HepG2 (cell line): ENCODE results near the gene HBS1L. TPM values are rescaled to one million over a fixed set of nuclear protein-coding genes. Genes with fewer than 3 reads are reported as not detected.

Experiments
- AKNA ChIP-seq: sonication (generic); formaldehyde crosslinking; IDR thresholded peaks from 2 replicates; pipeline ENCODE4 v1.4.0; 2020; ENCODE audit warnings: missing genetic modification reagents, borderline replicate concordance
- CC2D1A ChIP-seq: sonication (generic); formaldehyde crosslinking; IDR thresholded peaks from 2 replicates; pipeline ENCODE4 v1.8.1; 2023; ENCODE audit warnings: mild to moderate bottlenecking, missing genetic modification reagents
- DR1 ChIP-seq: sonication (generic); formaldehyde crosslinking; IDR thresholded peaks from 2 replicates; pipeline ENCODE4 v1.8.0; 2021; ENCODE audit warnings: mild to moderate bottlenecking, missing genetic modification reagents, inconsistent platforms
- E2F2 ChIP-seq: sonication (generic); formaldehyde crosslinking; IDR thresholded peaks from 2 replicates; pipeline ENCODE4 v1.4.0; 2020; ENCODE audit warnings: missing genetic modification reagents, borderline replicate concordance
- EZH2 ChIP-seq: conservative IDR thresholded peaks from 2 replicates; pipeline ENCODE4 v1.6.1; 2012; ENCODE audit warnings: mild to moderate bottlenecking, low read depth, low read length, moderate library complexity
- FOXJ3 ChIP-seq: sonication (generic); formaldehyde crosslinking; IDR thresholded peaks from 2 replicates; pipeline ENCODE4 v1.4.0; 2020; ENCODE audit warnings: missing genetic modification reagents, mild to moderate bottlenecking, borderline replicate concordance
- HOXA3 ChIP-seq: sonication (generic); formaldehyde crosslinking; IDR thresholded peaks from 2 replicates; pipeline ENCODE4 v1.5.0; 2020; ENCODE audit warnings: missing genetic modification reagents
- IRF1 ChIP-seq: sonication (generic); formaldehyde crosslinking; IDR thresholded peaks from 2 replicates; pipeline ENCODE4 v1.4.0; 2020; ENCODE audit warnings: low read depth, mild to moderate bottlenecking, missing genetic modification reagents
- MTF2 ChIP-seq: sonication (generic); formaldehyde crosslinking; IDR thresholded peaks from 2 replicates; pipeline ENCODE4 v1.5.0; 2020; ENCODE audit warnings: missing genetic modification reagents, borderline replicate concordance
- PATZ1 ChIP-seq: sonication (generic); formaldehyde crosslinking; IDR thresholded peaks from 2 replicates; pipeline ENCODE4 v1.4.0; 2020; ENCODE audit warnings: missing genetic modification reagents
- TEF ChIP-seq: sonication (generic); formaldehyde crosslinking; IDR thresholded peaks from 2 replicates; pipeline ENCODE4 v1.5.0; 2020; ENCODE audit warnings: missing genetic modification reagents
- ZFP36L2 ChIP-seq: sonication (generic); formaldehyde crosslinking; IDR thresholded peaks from 2 replicates; pipeline ENCODE4 v1.4.0; 2020; ENCODE audit warnings: missing genetic modification reagents
- ZIK1 ChIP-seq: sonication (generic); formaldehyde crosslinking; IDR thresholded peaks from 2 replicates; pipeline ENCODE4 v1.5.0; 2020; ENCODE audit warnings: mild to moderate bottlenecking, low read depth, missing genetic modification reagents, borderline replicate concordance
- ZNF619 ChIP-seq: sonication (generic); formaldehyde crosslinking; IDR thresholded peaks from 2 replicates; pipeline ENCODE4 v1.4.0; 2020; ENCODE audit warnings: mild to moderate bottlenecking, missing genetic modification reagents
- ZNF776 ChIP-seq: sonication (generic); formaldehyde crosslinking; IDR thresholded peaks from 2 replicates; pipeline ENCODE4 v1.4.0; 2020; ENCODE audit warnings: mild to moderate bottlenecking, missing genetic modification reagents
- polyA plus RNA-seq, 8 experiments: library from polyadenylated mRNA; depleted of rRNA in 3 of 8; stranded (reverse) in 7 of 8; unstranded in 1 of 8; fragments of >200 nt; fragmentation: Illumina TruSeq in 4 of 8; extraction: Trizol in 4 of 8; gene quantifications; 2 replicates each; pipeline versions ENCODE4 v1.2.1 to v1.2.3, GENCODE V29; 2011 to 2016; ENCODE audit warnings: low read depth in 4 of 8, missing spikeins in 1 of 8, mixed read lengths in 1 of 8; ENCODE audit not compliant: insufficient read depth in 1 of 8
- total RNA-seq, 5 experiments: library from RNA; depleted of rRNA; stranded (reverse); fragments of >200 nt; fragmentation: Illumina TruSeq; extraction: Trizol; gene quantifications; 2 replicates each; pipeline ENCODE4 v1.2.3, GENCODE V29; 2016; ENCODE audit warnings: low read depth in 1 of 5

The HBS1L gene
- total and polyA plus RNA-seq, 2 of the 13 experiments (the other 11 are each of a cell fraction or from before 2014, with no cell fraction given): 44.1 to 138 TPM

GRCh38 chr6:135054569-135055498, at the start of gene HBS1L (continued):
- 0 out of 2 replicates have a peak, but pooled peaks have one; percentile 73 for TF ChIP-seq AKNA (CRISPR knock-in tag)
- TF ChIP-seq FOXJ3 (CRISPR knock-in tag): peak; percentile 74; the same call in 1 of the 2 replicates
- TF ChIP-seq ZNF776 (CRISPR knock-in tag): 0 out of 2 replicates have a peak, but pooled peaks have one; percentile 59
- no peak for TF ChIP-seq ZFP36L2 (CRISPR knock-in tag)
- TF ChIP-seq PATZ1 (CRISPR knock-in tag): peak; percentile 99
- no peak for TF ChIP-seq DR1 (CRISPR knock-in tag)
- TF ChIP-seq ZNF619 (CRISPR knock-in tag): no peak; the same call in 1 of the 2 replicates
- no peak for TF ChIP-seq IRF1
- TF ChIP-seq MTF2 (CRISPR knock-in tag): peak; percentile 64; the same call in 1 of the 2 replicates
- peak; percentile 85; the same call in 1 of the 2 replicates for TF ChIP-seq E2F2 (CRISPR knock-in tag)
- no peak for TF ChIP-seq EZH2
- TF ChIP-seq ZIK1 (CRISPR knock-in tag): peak; percentile 77; the same call in 1 of the 2 replicates
- no peak for TF ChIP-seq CC2D1A (CRISPR knock-in tag)
- TF ChIP-seq HOXA3 (CRISPR knock-in tag): peak; percentile 95
- TF ChIP-seq TEF (CRISPR knock-in tag): peak; percentile 53; the same call in 1 of the 2 replicates
